ENCODE results near the gene ZSWIM7. TPM values are rescaled to one million over a fixed set of nuclear protein-coding genes. Genes with fewer than 3 reads are reported as not detected.
A peak's percentile ranks its signal among the peaks of the same experiment; 100 is the strongest.

ZSWIM7 gene
- total RNA-seq, 2 experiments from 2014 or later: 14.5 to 18.2 TPM

DNA sequence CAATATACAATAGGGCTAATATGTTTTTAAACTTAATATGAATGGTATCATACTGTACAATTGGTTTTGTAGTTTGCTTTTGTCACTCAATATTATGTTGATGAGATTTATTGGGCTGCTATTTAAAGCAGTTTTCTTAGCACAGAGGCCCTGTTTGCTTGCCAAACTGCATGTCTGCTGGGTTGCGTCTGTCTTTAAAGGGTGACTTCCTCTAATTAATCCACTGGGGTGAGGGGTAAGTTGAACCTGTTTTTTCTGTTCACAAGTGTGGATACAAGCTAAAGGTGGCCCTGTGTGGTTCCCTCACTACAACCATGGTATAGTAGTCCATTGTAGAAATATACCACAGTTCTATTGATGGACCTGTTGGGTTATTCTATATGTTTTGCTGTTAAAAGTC, 19.8 kb upstream of the ZSWIM7 start:
- POLR2A ChIA-PET: interaction anchor here (0.6 to 3.7 kb wide), 3 partner anchors 15 to 57 kb away, joined by 3 to 9 read pairs (median 3); partner anchors contain the start of genes TTC19 and ZSWIM7
- ATAC-seq: no peak
- no peaks in the 10 kb centered on the region for H3K27me3 Mint-ChIP-seq
- no peaks in the 10 kb centered on the region for H3K9me3 Mint-ChIP-seq
- no peak for DNase-seq
- peaks cover 55% of the 10 kb centered on the region for H3K36me3 Mint-ChIP-seq (ENCODE audit: low read depth)
- H3K4me3 Mint-ChIP-seq: no peak overlapping the region
- intact Hi-C loops (cut with micrococcal nuclease): no loop called here
- H3K27ac Mint-ChIP-seq: no peak overlapping the region
- TF ChIP-seq, protein P1, sequence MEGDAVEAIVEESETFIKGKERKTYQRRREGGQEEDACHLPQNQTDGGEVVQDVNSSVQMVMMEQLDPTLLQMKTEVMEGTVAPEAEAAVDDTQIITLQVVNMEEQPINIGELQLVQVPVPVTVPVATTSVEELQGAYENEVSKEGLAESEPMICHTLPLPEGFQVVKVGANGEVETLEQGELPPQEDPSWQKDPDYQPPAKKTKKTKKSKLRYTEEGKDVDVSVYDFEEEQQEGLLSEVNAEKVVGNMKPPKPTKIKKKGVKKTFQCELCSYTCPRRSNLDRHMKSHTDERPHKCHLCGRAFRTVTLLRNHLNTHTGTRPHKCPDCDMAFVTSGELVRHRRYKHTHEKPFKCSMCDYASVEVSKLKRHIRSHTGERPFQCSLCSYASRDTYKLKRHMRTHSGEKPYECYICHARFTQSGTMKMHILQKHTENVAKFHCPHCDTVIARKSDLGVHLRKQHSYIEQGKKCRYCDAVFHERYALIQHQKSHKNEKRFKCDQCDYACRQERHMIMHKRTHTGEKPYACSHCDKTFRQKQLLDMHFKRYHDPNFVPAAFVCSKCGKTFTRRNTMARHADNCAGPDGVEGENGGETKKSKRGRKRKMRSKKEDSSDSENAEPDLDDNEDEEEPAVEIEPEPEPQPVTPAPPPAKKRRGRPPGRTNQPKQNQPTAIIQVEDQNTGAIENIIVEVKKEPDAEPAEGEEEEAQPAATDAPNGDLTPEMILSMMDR (IDR thresholded peaks at IDR 0.05): no peak
- CTCF ChIA-PET: no interaction called here
- H3K4me1 Mint-ChIP-seq (ENCODE audit: low read depth): peaks cover 18% of the 10 kb centered on the region

- CTCF ChIA-PET: interaction anchor here (0.8 to 1.0 kb wide), 2 partner anchors 9 to 13 kb away, joined by 3 read pairs; no protein-coding TSS in a partner anchor
These were observed 14.5 kb upstream of the ZSWIM7 start for GRCh38 chr17:16013943-16014407.

DNA sequence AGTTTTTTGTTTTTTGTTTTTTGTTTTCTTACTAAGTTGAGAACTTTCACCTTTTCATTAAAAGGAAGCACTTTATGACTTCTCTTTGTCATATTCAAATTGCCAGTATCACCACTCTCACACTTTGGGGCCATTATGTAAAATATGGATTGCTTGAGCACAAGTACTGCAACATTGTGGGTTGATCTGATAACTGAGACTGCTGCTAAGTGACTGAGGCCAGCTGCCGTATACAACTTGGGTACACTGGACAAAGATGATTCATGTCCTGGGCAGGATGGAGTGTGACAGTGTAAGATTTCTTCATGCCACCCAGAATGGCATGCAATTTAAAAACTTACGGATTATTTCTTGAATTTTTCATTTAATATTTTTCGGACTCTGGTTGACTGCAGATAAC, 7.9 kb upstream of the ZSWIM7 start:
- intact Hi-C loops (cut with micrococcal nuclease): loop anchor here (10.0 kb wide), 1 partner anchor 183 kb away; no protein-coding TSS in a partner anchor
- no peaks in the 10 kb centered on the region for H3K9me3 Mint-ChIP-seq
- H3K27me3 Mint-ChIP-seq: no peaks in the 10 kb centered on the region
- ATAC-seq (peak; percentile 60), DNase-seq (peak; percentile 10)
- TF ChIP-seq, protein P1 (IDR thresholded peaks at IDR 0.05): no peak
- ChIA-PET CTCF (interaction anchor here (0.5 kb wide), 1 partner anchor 24 kb away, joined by 3 read pairs; no protein-coding TSS in a partner anchor), POLR2A (interaction anchor here (1.0 kb wide), 2 partner anchors 8 to 11 kb away, joined by 3 to 4 read pairs; partner anchors contain the start of genes TTC19 and ZSWIM7)
- peaks cover 68% of the 10 kb centered on the region for H3K36me3 Mint-ChIP-seq (ENCODE audit: low read depth)
- H3K27ac Mint-ChIP-seq: no peak overlapping the region
- no peak overlapping the region for H3K4me3 Mint-ChIP-seq
- H3K4me1 Mint-ChIP-seq (ENCODE audit: low read depth): peaks cover 28% of the 10 kb centered on the region

More at GRCh38 chr17:16013943-16014407, 14.5 kb upstream of the ZSWIM7 start:
- peaks cover 13% of the 10 kb centered on the region for H3K4me1 Mint-ChIP-seq (ENCODE audit: low read depth)
- TF ChIP-seq, protein P1 (IDR thresholded peaks at IDR 0.05): no peak
- H3K27ac Mint-ChIP-seq: no peak overlapping the region
- no peaks in the 10 kb centered on the region for H3K27me3 Mint-ChIP-seq
- no peak for ATAC-seq
- no peaks in the 10 kb centered on the region for H3K9me3 Mint-ChIP-seq
- intact Hi-C loops (cut with micrococcal nuclease): no loop called here
- no peak overlapping the region for H3K4me3 Mint-ChIP-seq
- peaks cover 50% of the 10 kb centered on the region for H3K36me3 Mint-ChIP-seq (ENCODE audit: low read depth)
- POLR2A ChIA-PET: interaction anchor here (1.0 to 1.5 kb wide), 2 partner anchors 8 to 11 kb away, joined by 3 to 5 read pairs; no protein-coding TSS in a partner anchor
- DNase-seq: no peak

GRCh38 chr17:16005636-16006035, 6.1 kb upstream of the ZSWIM7 start:
- ATAC-seq (no peak), DNase-seq (no peak)
- Mint-ChIP-seq H3K4me3 (no peak overlapping the region), H3K27me3 (no peaks in the 10 kb centered on the region), H3K36me3 (ENCODE audit: low read depth) (peaks cover 74% of the 10 kb centered on the region), H3K4me1 (ENCODE audit: low read depth) (peaks cover 39% of the 10 kb centered on the region), H3K27ac (no peak overlapping the region), H3K9me3 (peaks cover 9% of the 10 kb centered on the region)
- ChIA-PET CTCF (interaction anchor here (0.9 to 1.6 kb wide), 2 partner anchors 16 to 18 kb away, joined by 3 read pairs; no protein-coding TSS in a partner anchor), POLR2A (interaction anchor here (0.7 to 1.0 kb wide), 3 partner anchors 9 to 414 kb away, joined by 3 read pairs; no protein-coding TSS in a partner anchor)
- intact Hi-C loops (cut with micrococcal nuclease): loop anchor here (10.0 kb wide), 1 partner anchor 181 kb away; no protein-coding TSS in a partner anchor
- TF ChIP-seq, protein P1 (IDR thresholded peaks at IDR 0.05): no peak

GRCh38 chr17:16003841-16004240, 4.3 kb upstream of the ZSWIM7 start:
- ChIA-PET POLR2A (interaction anchor here (1.3 kb wide), 1 partner anchor 20 kb away, joined by 3 read pairs; no protein-coding TSS in a partner anchor), CTCF (no interaction called here)
- Mint-ChIP-seq H3K4me3 (no peak overlapping the region), H3K36me3 (ENCODE audit: low read depth) (peaks cover 75% of the 10 kb centered on the region), H3K27me3 (no peaks in the 10 kb centered on the region), H3K4me1 (ENCODE audit: low read depth) (peaks cover 39% of the 10 kb centered on the region), H3K27ac (no peak overlapping the region), H3K9me3 (peaks cover 9% of the 10 kb centered on the region)
- intact Hi-C loops (cut with micrococcal nuclease): loop anchor here (10.0 kb wide), 1 partner anchor 179 kb away; no protein-coding TSS in a partner anchor
- TF ChIP-seq, protein P1 (IDR thresholded peaks at IDR 0.05): no peak
- DNase-seq: no peak
- ATAC-seq: no peak

All from activated CD8-positive, alpha-beta T cell treated with anti-CD3 and anti-CD28 coated beads for 36 hours (primary cell).